GM12878 (cell line): Measurements from ENCODE around the gene SLC3A2. TPM values are rescaled to one million over a fixed set of nuclear protein-coding genes. Genes with fewer than 3 reads are reported as not detected.

Experiments
- ATAC-seq: fragments of 200-7000 bp; cut with Tn5 transposase; 3 replicates; pipeline ENCODE4 v1.9.1; 2020; ENCODE audit warnings: mild to moderate bottlenecking, moderate library complexity
- BruUV-seq: library from RNA; stranded (reverse); fragments of 400-500 nt; replicated peaks from 2 replicates; lab custom pipeline; 2021; lab: Mats Ljungman, UMichigan
- CTCF ChIA-PET: fragments of 300-600 bp; sonication (Branson Sonifier 250); formaldehyde crosslinking; extraction: SDS; loops from one replicate; lab custom pipeline; 2021; ENCODE audit warnings: inconsistent platforms; lab: Yijun Ruan, JAX
- POLR2A ChIA-PET: fragments of 350-600 bp; formaldehyde crosslinking; extraction: SDS; loops from one replicate; lab custom pipeline; 2021; ENCODE audit warnings: inconsistent platforms; lab: Charles Lee
- RAD21 ChIA-PET: fragments of 300-600 bp; sonication (Branson Sonifier 250); formaldehyde crosslinking; loops from one replicate; lab custom pipeline; 2023; ENCODE audit warnings: antibody characterized with exemption; ENCODE audit not compliant: unreplicated experiment; lab: Charles Lee
- SMC1A ChIA-PET: fragments of 300-600 bp; sonication (Branson Sonifier 250); formaldehyde crosslinking; loops from one replicate; lab custom pipeline; 2023; ENCODE audit not compliant: unreplicated experiment, uncharacterized antibody; lab: Charles Lee
- DNase-seq: peaks from one replicate; pipeline ENCODE4 v3.0.0-alpha.2; 2011; ENCODE audit warnings: low read depth, low spot score
- FAIRE-seq: peaks from 3 replicates; lab custom pipeline; 2011; peaks lifted over from hg19 to GRCh38; lab: Jason Lieb, UNC
- H2AFZ ChIP-seq: 2 replicates; pipeline ENCODE4 v1.6.0; 2011; ENCODE audit warnings: low read depth, low read length, control low read depth; ENCODE audit not compliant: control insufficient read depth
- H3K27ac ChIP-seq: 2 replicates; pipeline ENCODE4 v1.5.1; 2011; ENCODE audit warnings: control low read depth; ENCODE audit not compliant: control insufficient read depth, insufficient read depth
- H3K27me3 ChIP-seq, 2 experiments: replicated peaks in 1 of 2; 2 replicates each; pipeline versions ENCODE4 v1.6.0 to v1.6.1; 2011; ENCODE audit warnings: low read length in 1 of 2; ENCODE audit not compliant: control insufficient read depth in 2 of 2, insufficient read depth in 2 of 2
- H3K36me3 ChIP-seq, 2 experiments: 2 replicates each; pipeline ENCODE4 v1.5.1; 2011; ENCODE audit warnings: low read length in 1 of 2; ENCODE audit not compliant: control insufficient read depth in 2 of 2, insufficient read depth in 2 of 2
- H3K4me1 ChIP-seq: 2 replicates; pipeline ENCODE4 v1.6.1; 2011; ENCODE audit warnings: mild to moderate bottlenecking, low read length, moderate library complexity, mixed read lengths; ENCODE audit not compliant: control insufficient read depth, insufficient read depth
- H3K4me2 ChIP-seq: 2 replicates; pipeline ENCODE4 v1.6.0; 2011; ENCODE audit warnings: control low read depth; ENCODE audit not compliant: control insufficient read depth, insufficient read depth
- H3K4me3 ChIP-seq: fragments of 200-600 bp; sonication (generic); 2 replicates; pipeline ENCODE4 v1.5.1; 2016
- H3K79me2 ChIP-seq: 2 replicates; pipeline ENCODE4 v1.6.0; 2011; ENCODE audit warnings: low read length; ENCODE audit not compliant: control insufficient read depth, insufficient read depth
- H3K9ac ChIP-seq: 2 replicates; pipeline ENCODE4 v1.8.0; 2011; ENCODE audit warnings: low read length, control low read depth, mixed read lengths; ENCODE audit not compliant: control insufficient read depth, insufficient read depth
- H3K9me3 ChIP-seq: replicated peaks from 3 replicates; pipeline ENCODE4 v1.5.1; 2011; ENCODE audit warnings: mild to moderate bottlenecking, low read length; ENCODE audit not compliant: control insufficient read depth, insufficient read depth
- H4K20me1 ChIP-seq: 2 replicates; pipeline ENCODE4 v1.6.0; 2011; ENCODE audit not compliant: control insufficient read depth, insufficient read depth
- CBX5 ChIP-seq: sonication (generic); IDR thresholded peaks from 2 replicates; pipeline ENCODE4 v1.6.1; 2016; ENCODE audit warnings: low read depth, moderate library complexity, mild to moderate bottlenecking, inconsistent platforms
- EGR1 ChIP-seq, 2 experiments: IDR thresholded peaks; 1 replicate in 1 of 2; 2 replicates in 1 of 2; pipeline ENCODE4 v1.6.1; 2011 to 2012; ENCODE audit warnings: low read depth in 2 of 2, low read length in 2 of 2, borderline replicate concordance in 1 of 2, mild to moderate bottlenecking in 1 of 2, moderate library complexity in 1 of 2
- ESRRA ChIP-seq: IDR thresholded peaks from 2 replicates; pipeline ENCODE4 v1.6.1; 2012; ENCODE audit warnings: mild to moderate bottlenecking, low read length, improper control_type of control experiment
- IKZF2 ChIP-seq, 2 experiments: fragments of 450-650 bp; IDR thresholded peaks; 2 replicates each; pipeline ENCODE4 v1.6.1; 2017; ENCODE audit warnings: mild to moderate bottlenecking in 2 of 2, moderate library complexity in 2 of 2
- IRF4 ChIP-seq: IDR thresholded peaks from 2 replicates; pipeline ENCODE4 v1.6.1; 2011; ENCODE audit warnings: low read depth, low read length
- NFYA ChIP-seq: IDR thresholded peaks from 2 replicates; pipeline ENCODE4 v1.6.1; 2011; ENCODE audit warnings: low read depth, mild to moderate bottlenecking, low read length, improper control_type of control experiment, borderline replicate concordance
- POLR2AphosphoS5 ChIP-seq: IDR thresholded peaks from 2 replicates; pipeline ENCODE4 v1.6.1; 2011; ENCODE audit warnings: mild to moderate bottlenecking, low read length, inconsistent platforms
- YBX1 ChIP-seq: fragments of 450-650 bp; IDR thresholded peaks from 2 replicates; pipeline ENCODE4 v1.6.1; 2016; ENCODE audit warnings: antibody characterized with exemption
- YY1 ChIP-seq: IDR thresholded peaks from 2 replicates; pipeline ENCODE4 v1.6.1; 2011; ENCODE audit warnings: low read depth, mild to moderate bottlenecking, low read length
- ZBTB11 ChIP-seq: fragments of 450-650 bp; formaldehyde crosslinking; IDR thresholded peaks from 2 replicates; pipeline ENCODE4 v1.5.0; 2022; ENCODE audit warnings: mild to moderate bottlenecking, missing genetic modification characterization
- ZNF687 ChIP-seq: fragments of 450-650 bp; IDR thresholded peaks from 2 replicates; pipeline ENCODE4 v1.6.1; 2017; ENCODE audit warnings: mild to moderate bottlenecking, moderate library complexity
- WGBS: methylation state at CpG from one replicate; pipeline ENCODE4 v1.1.6; 2016; ENCODE audit warnings: low lambda C conversion rate; ENCODE audit not compliant: insufficient replicate concordance, insufficient coverage; ENCODE audit errors: missing lambda C conversion rate; 5-methylcytosine and 5-hydroxymethylcytosine counted together
- in situ Hi-C: fragments of 300-500 bp; cut with MboI; formaldehyde crosslinking; loops from 9 replicates; pipeline ENCODE4 v1.14.3; 2018; ENCODE audit warnings: mixed read lengths
- intact Hi-C: fragments of 100-400 bp; cut with micrococcal nuclease; formaldehyde crosslinking; loops from one replicate; pipeline ENCODE4 v1.14.2; 2022; ENCODE audit not compliant: unreplicated experiment
- polyA plus RNA-seq, 11 experiments: library from polyadenylated mRNA; depleted of rRNA in 4 of 11; unstranded in 6 of 11; stranded (reverse) in 5 of 11; fragments of >200 nt; fragmentation: Nextera tagmentation in 4 of 11; fragmentation: Illumina TruSeq in 1 of 11; extraction: Ambion mirVana in 4 of 11; extraction: Trizol in 1 of 11; gene quantifications; 1 replicate in 1 of 11; 2 replicates in 10 of 11; pipeline versions ENCODE4 v1.2.1 to v1.2.3, GENCODE V29; 2011 to 2016; ENCODE audit warnings: inconsistent platforms in 2 of 11, missing spikeins in 2 of 11, low read depth in 1 of 11
- total RNA-seq, 4 experiments: library from RNA; depleted of rRNA in 3 of 4; stranded (reverse); fragments of >200 nt in 3 of 4; fragmentation: Illumina TruSeq in 1 of 4; extraction: Trizol in 1 of 4; gene quantifications; 2 replicates each; pipeline versions ENCODE4 v1.2.1 to v1.2.3, GENCODE V29; 2013 to 2021
- TF ChIP-seq, protein P1 (sequence below): fragments of 450-650 bp; IDR thresholded peaks from 2 replicates; pipeline ENCODE4 v1.6.1; 2014; ENCODE audit warnings: mild to moderate bottlenecking
- TF ChIP-seq, protein P2 (sequence below): fragments of 450-650 bp; IDR thresholded peaks from 2 replicates; pipeline ENCODE4 v1.6.1; 2017; ENCODE audit warnings: low read depth, mild to moderate bottlenecking, moderate library complexity

The SLC3A2 gene
- total and polyA plus RNA-seq, 10 of the 15 experiments (the other 5 are each of a cell fraction or from before 2014, with no cell fraction given) = 6.9 to 158 (median 106) TPM

DNA sequence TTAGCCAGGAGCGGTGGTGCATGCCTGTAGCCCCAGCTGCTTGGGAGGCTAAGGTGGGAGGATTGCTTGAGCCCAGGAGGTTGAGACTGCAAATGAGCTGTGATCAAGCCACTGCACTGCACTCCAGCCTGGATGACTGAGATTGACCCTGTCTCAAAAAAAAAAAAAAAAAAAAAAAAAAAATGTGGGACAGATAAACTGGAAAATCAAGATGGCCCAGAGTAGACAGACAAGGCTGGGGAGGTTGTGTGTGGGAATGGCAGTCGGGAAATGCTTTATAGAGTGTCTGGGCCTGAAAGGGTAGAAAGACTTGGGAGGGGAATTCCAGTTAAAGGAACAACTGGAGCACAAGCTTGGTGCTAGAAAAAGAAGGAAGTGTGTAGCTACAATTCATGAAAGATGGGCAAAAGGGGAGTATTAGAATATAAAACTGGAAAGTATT lies 23.1 kb upstream of the SLC3A2 start:
- 0% methylated on average over 2 of the region's 2 CpGs for WGBS
- Histone ChIP-seq H3K79me2 (peaks cover 92% of the 10 kb centered on the region), H3K4me2 (peak overlapping the region; percentile 64), H2AFZ (peak overlapping the region; percentile 45), H3K27ac (peak overlapping the region; percentile 97), H3K27me3 (no peaks in the 10 kb centered on the region), H3K9ac (peak overlapping the region; percentile 98), H3K36me3 (peaks cover 8 to 21% of the 10 kb centered on the region in 2 experiments; a peak in 3 of 4 replicates), H4K20me1 (0 out of 2 replicates have a peak, but pooled peaks cover 3% of the 10 kb centered on the region), H3K4me3 (peak overlapping the region; percentile 98), H3K9me3 (no peaks in the 10 kb centered on the region), H3K4me1 (peaks cover 22% of the 10 kb centered on the region)
- ATAC-seq (no peak), FAIRE-seq (no peak), DNase-seq (no peak)
- in situ Hi-C loops (no loop called here), intact Hi-C loops (no loop called here)
- ChIA-PET CTCF (interaction anchor here (0.6 to 5.9 kb wide), 13 partner anchors 14 to 400 kb away, joined by 3 to 68 read pairs (median 3); partner anchors contain the start of genes SLC3A2, TAF6L, TEX54 and TMEM179B), SMC1A (interaction anchor here (0.9 to 5.2 kb wide), 11 partner anchors 15 to 188 kb away, joined by 3 to 36 read pairs (median 5); partner anchors contain the start of genes HNRNPUL2, POLR2G, SLC3A2 and TEX54), POLR2A (interaction anchor here (0.6 to 7.8 kb wide), 21 partner anchors 8 to 1942 kb away, joined by 3 to 92 read pairs (median 6); partner anchors contain the start of genes C11orf98, CSKMT, HNRNPUL2 and INTS5), RAD21 (interaction anchor here (0.6 to 2.5 kb wide), 16 partner anchors 16 to 312 kb away, joined by 3 to 13 read pairs (median 3); partner anchors contain the start of genes B3GAT3, C11orf98, CSKMT and POLR2G)
- BruUV-seq = no TSS peak
- TF ChIP-seq YY1 = 0 out of 2 replicates have a peak, but pooled peaks have one; percentile 12
- no peak for TF ChIP-seq ZNF687
- no peak for TF ChIP-seq POLR2AphosphoS5
- TF ChIP-seq, protein P1, sequence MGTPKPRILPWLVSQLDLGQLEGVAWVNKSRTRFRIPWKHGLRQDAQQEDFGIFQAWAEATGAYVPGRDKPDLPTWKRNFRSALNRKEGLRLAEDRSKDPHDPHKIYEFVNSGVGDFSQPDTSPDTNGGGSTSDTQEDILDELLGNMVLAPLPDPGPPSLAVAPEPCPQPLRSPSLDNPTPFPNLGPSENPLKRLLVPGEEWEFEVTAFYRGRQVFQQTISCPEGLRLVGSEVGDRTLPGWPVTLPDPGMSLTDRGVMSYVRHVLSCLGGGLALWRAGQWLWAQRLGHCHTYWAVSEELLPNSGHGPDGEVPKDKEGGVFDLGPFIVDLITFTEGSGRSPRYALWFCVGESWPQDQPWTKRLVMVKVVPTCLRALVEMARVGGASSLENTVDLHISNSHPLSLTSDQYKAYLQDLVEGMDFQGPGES = no peak
- no peak for TF ChIP-seq CBX5
- TF ChIP-seq, protein P2, sequence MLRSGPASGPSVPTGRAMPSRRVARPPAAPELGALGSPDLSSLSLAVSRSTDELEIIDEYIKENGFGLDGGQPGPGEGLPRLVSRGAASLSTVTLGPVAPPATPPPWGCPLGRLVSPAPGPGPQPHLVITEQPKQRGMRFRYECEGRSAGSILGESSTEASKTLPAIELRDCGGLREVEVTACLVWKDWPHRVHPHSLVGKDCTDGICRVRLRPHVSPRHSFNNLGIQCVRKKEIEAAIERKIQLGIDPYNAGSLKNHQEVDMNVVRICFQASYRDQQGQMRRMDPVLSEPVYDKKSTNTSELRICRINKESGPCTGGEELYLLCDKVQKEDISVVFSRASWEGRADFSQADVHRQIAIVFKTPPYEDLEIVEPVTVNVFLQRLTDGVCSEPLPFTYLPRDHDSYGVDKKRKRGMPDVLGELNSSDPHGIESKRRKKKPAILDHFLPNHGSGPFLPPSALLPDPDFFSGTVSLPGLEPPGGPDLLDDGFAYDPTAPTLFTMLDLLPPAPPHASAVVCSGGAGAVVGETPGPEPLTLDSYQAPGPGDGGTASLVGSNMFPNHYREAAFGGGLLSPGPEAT = peak; percentile 72
- TF ChIP-seq NFYA = no peak
- no peak for TF ChIP-seq IRF4
- TF ChIP-seq EGR1 (IDR thresholded peaks at IDR 0.05; ENCODE audit: borderline replicate concordance in 1 of 2, low read depth in 2 of 2, low read length in 2 of 2) = no peak
- TF ChIP-seq ZBTB11 = no peak
- no peak for TF ChIP-seq ESRRA
- no peak for TF ChIP-seq YBX1
- TF ChIP-seq IKZF2 (IDR thresholded peaks at IDR 0.05) = peak; percentile 35 to 50; a peak in 3 of 4 replicates
